HepG2 (cell line): ENCODE data around the gene ACOT8. TPM values are rescaled to one million over a fixed set of nuclear protein-coding genes. Genes with fewer than 3 reads are reported as not detected.

Source experiments
- CBX1 ChIP-seq: IDR thresholded peaks from one replicate; pipeline ENCODE4 v1.6.1; 2016; ENCODE audit warnings: antibody characterized with exemption, low read depth
- CHCHD3 ChIP-seq: sonication (generic); formaldehyde crosslinking; IDR thresholded peaks from 2 replicates; pipeline ENCODE4 v1.8.0; 2022; ENCODE audit warnings: mild to moderate bottlenecking, missing genetic modification reagents, moderate library complexity
- KAT7 ChIP-seq: IDR thresholded peaks from 2 replicates; pipeline ENCODE4 v1.6.1; 2018; ENCODE audit warnings: borderline replicate concordance, missing compliant biosample characterization
- KLF12 ChIP-seq: sonication (generic); formaldehyde crosslinking; IDR thresholded peaks from 2 replicates; pipeline ENCODE4 v1.4.0; 2020; ENCODE audit warnings: missing genetic modification reagents, borderline replicate concordance
- NR2F1 ChIP-seq, 2 experiments: fragments of 450-650 bp in 1 of 2; formaldehyde crosslinking in 1 of 2; IDR thresholded peaks; 2 replicates each; pipeline versions ENCODE4 v1.5.0 to v1.6.1; 2016 to 2020; ENCODE audit warnings: mild to moderate bottlenecking in 1 of 2, missing compliant biosample characterization in 1 of 2, missing genetic modification reagents in 1 of 2, moderate library complexity in 1 of 2
- NR3C1 ChIP-seq: sonication (generic); formaldehyde crosslinking; IDR thresholded peaks from 2 replicates; pipeline ENCODE4 v1.4.0; 2020; ENCODE audit warnings: missing genetic modification reagents
- POGK ChIP-seq: sonication (generic); formaldehyde crosslinking; conservative IDR thresholded peaks from 2 replicates; pipeline ENCODE4 v1.8.0; 2022; ENCODE audit warnings: mild to moderate bottlenecking, moderate library complexity, missing genetic modification reagents
- RFX1 ChIP-seq: fragments of 450-650 bp; IDR thresholded peaks from 2 replicates; pipeline ENCODE4 v1.6.1; 2017
- RFX3 ChIP-seq: IDR thresholded peaks from 2 replicates; pipeline ENCODE4 v1.6.1; 2016; ENCODE audit warnings: missing biosample characterization, missing genetic modification reagents
- SUZ12 ChIP-seq: fragments of 150-350 bp; IDR thresholded peaks from 2 replicates; pipeline ENCODE4 v1.6.1; 2014; ENCODE audit warnings: low read depth, low read length
- THAP9 ChIP-seq: sonication (generic); formaldehyde crosslinking; IDR thresholded peaks from 2 replicates; pipeline ENCODE4; 2020; ENCODE audit warnings: missing genetic modification reagents, mild to moderate bottlenecking, borderline replicate concordance
- ZBTB25 ChIP-seq: IDR thresholded peaks from 2 replicates; pipeline ENCODE4 v1.6.1; 2018; ENCODE audit warnings: missing genetic modification reagents
- ZNF101 ChIP-seq: sonication (generic); formaldehyde crosslinking; IDR thresholded peaks from 2 replicates; pipeline ENCODE4 v1.4.0; 2020; ENCODE audit warnings: mild to moderate bottlenecking, low read depth, missing genetic modification reagents, borderline replicate concordance
- ZNF451 ChIP-seq: sonication (generic); formaldehyde crosslinking; IDR thresholded peaks from 2 replicates; pipeline ENCODE4 v1.5.0; 2020; ENCODE audit warnings: mild to moderate bottlenecking, missing genetic modification reagents
- ZNF607 ChIP-seq: sonication (generic); formaldehyde crosslinking; IDR thresholded peaks from 2 replicates; pipeline ENCODE4 v1.5.1; 2020; ENCODE audit warnings: missing genetic modification reagents, mild to moderate bottlenecking, borderline replicate concordance
- ZSCAN30 ChIP-seq: sonication (generic); formaldehyde crosslinking; IDR thresholded peaks from 2 replicates; pipeline ENCODE4 v1.5.0; 2020; ENCODE audit warnings: mild to moderate bottlenecking, missing genetic modification reagents
- polyA plus RNA-seq, 8 experiments: library from polyadenylated mRNA; depleted of rRNA in 3 of 8; stranded (reverse) in 7 of 8; unstranded in 1 of 8; fragments of >200 nt; fragmentation: Illumina TruSeq in 4 of 8; extraction: Trizol in 4 of 8; gene quantifications; 2 replicates each; pipeline versions ENCODE4 v1.2.1 to v1.2.3, GENCODE V29; 2011 to 2016; ENCODE audit warnings: low read depth in 4 of 8, missing spikeins in 1 of 8, mixed read lengths in 1 of 8; ENCODE audit not compliant: insufficient read depth in 1 of 8
- total RNA-seq, 5 experiments: library from RNA; depleted of rRNA; stranded (reverse); fragments of >200 nt; fragmentation: Illumina TruSeq; extraction: Trizol; gene quantifications; 2 replicates each; pipeline ENCODE4 v1.2.3, GENCODE V29; 2016; ENCODE audit warnings: low read depth in 1 of 5
- TF ChIP-seq, protein P1 (sequence below): sonication (generic); formaldehyde crosslinking; IDR thresholded peaks from 2 replicates; pipeline ENCODE4 v1.9.0; 2021; ENCODE audit warnings: missing genetic modification reagents, mild to moderate bottlenecking, borderline replicate concordance
- TF ChIP-seq, protein P2 (sequence below): sonication (generic); formaldehyde crosslinking; IDR thresholded peaks from 2 replicates; pipeline ENCODE4 v1.4.0; 2020; ENCODE audit warnings: missing genetic modification reagents
- TF ChIP-seq, protein P3 (sequence below): IDR thresholded peaks from 2 replicates; pipeline ENCODE4 v1.6.1; 2016

ACOT8 gene
- total and polyA plus RNA-seq, 2 of the 13 experiments (the other 11 are each of a cell fraction or from before 2014, with no cell fraction given): 31.4 to 45.5 TPM

- TF ChIP-seq, protein P1, sequence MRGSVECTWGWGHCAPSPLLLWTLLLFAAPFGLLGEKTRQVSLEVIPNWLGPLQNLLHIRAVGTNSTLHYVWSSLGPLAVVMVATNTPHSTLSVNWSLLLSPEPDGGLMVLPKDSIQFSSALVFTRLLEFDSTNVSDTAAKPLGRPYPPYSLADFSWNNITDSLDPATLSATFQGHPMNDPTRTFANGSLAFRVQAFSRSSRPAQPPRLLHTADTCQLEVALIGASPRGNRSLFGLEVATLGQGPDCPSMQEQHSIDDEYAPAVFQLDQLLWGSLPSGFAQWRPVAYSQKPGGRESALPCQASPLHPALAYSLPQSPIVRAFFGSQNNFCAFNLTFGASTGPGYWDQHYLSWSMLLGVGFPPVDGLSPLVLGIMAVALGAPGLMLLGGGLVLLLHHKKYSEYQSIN: no peak
- TF ChIP-seq ZSCAN30 (no peak), CHCHD3 (CRISPR knock-in tag) (0 out of 2 replicates have a peak, but pooled peaks have one; percentile 47), CBX1 (no peak), KLF12 (CRISPR knock-in tag) (peak; percentile 80), ZNF101 (CRISPR knock-in tag) (no peak), NR3C1 (CRISPR knock-in tag) (no peak), RFX3 (no peak), KAT7 (CRISPR knock-in tag) (peak; percentile 67), NR2F1 (CRISPR knock-in tag; IDR thresholded peaks at IDR 0.05) (no peak), ZNF607 (CRISPR knock-in tag) (no peak), RFX1 (no peak), POGK (CRISPR knock-in tag) (peak; percentile 97), SUZ12 (no peak), THAP9 (CRISPR knock-in tag) (peak; percentile 75), ZBTB25 (CRISPR knock-in tag) (no peak), ZNF451 (peak; percentile 79; the same call in 1 of the 2 replicates)
- TF ChIP-seq, protein P2, sequence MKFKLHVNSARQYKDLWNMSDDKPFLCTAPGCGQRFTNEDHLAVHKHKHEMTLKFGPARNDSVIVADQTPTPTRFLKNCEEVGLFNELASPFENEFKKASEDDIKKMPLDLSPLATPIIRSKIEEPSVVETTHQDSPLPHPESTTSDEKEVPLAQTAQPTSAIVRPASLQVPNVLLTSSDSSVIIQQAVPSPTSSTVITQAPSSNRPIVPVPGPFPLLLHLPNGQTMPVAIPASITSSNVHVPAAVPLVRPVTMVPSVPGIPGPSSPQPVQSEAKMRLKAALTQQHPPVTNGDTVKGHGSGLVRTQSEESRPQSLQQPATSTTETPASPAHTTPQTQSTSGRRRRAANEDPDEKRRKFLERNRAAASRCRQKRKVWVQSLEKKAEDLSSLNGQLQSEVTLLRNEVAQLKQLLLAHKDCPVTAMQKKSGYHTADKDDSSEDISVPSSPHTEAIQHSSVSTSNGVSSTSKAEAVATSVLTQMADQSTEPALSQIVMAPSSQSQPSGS (CRISPR knock-in tag): no peak
- TF ChIP-seq, protein P3, sequence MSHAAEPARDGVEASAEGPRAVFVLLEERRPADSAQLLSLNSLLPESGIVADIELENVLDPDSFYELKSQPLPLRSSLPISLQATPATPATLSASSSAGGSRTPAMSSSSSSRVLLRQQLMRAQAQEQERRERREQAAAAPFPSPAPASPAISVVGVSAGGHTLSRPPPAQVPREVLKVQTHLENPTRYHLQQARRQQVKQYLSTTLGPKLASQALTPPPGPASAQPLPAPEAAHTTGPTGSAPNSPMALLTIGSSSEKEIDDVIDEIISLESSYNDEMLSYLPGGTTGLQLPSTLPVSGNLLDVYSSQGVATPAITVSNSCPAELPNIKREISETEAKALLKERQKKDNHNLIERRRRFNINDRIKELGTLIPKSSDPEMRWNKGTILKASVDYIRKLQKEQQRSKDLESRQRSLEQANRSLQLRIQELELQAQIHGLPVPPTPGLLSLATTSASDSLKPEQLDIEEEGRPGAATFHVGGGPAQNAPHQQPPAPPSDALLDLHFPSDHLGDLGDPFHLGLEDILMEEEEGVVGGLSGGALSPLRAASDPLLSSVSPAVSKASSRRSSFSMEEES (CRISPR knock-in tag): peak; percentile 33; the same call in 1 of the 2 replicates
These were observed 44.8 kb downstream of the ACOT8 start, which contains the start of gene UBE2C (continued) for GRCh38 chr20:45812157-45813005.
